Neuronal stem cell (in vitro differentiated cells): ENCODE data around the gene PTPRT.

Experiments
- DNase-seq: peaks from one replicate; pipeline ENCODE4 v3.0.0-alpha.2; 2013; ENCODE audit warnings: low spot score
- H2AFZ ChIP-seq: one replicate; pipeline ENCODE4 v1.6.1; 2013; ENCODE audit warnings: mild to moderate bottlenecking, low read length, inconsistent platforms
- H2AK5ac ChIP-seq: 2 replicates; pipeline ENCODE4 v1.6.1; 2013; ENCODE audit warnings: low read depth, mild to moderate bottlenecking, inconsistent platforms, low read length, moderate library complexity, mixed read lengths
- H2BK120ac ChIP-seq: 2 replicates; pipeline ENCODE4 v1.6.1; 2013; ENCODE audit warnings: low read depth, mild to moderate bottlenecking, inconsistent platforms, low read length, moderate library complexity, mixed read lengths
- H2BK12ac ChIP-seq: one replicate; pipeline ENCODE4 v1.6.1; 2013; ENCODE audit warnings: low read length, inconsistent platforms
- H2BK15ac ChIP-seq: 2 replicates; pipeline ENCODE4 v1.6.1; 2013; ENCODE audit warnings: mild to moderate bottlenecking, low read length, inconsistent platforms, mixed read lengths
- H2BK5ac ChIP-seq: one replicate; pipeline ENCODE4 v1.6.1; 2013; ENCODE audit warnings: inconsistent platforms, mild to moderate bottlenecking, low read length, moderate library complexity
- H3K14ac ChIP-seq: one replicate; pipeline ENCODE4 v1.6.1; 2013; ENCODE audit warnings: low read length, inconsistent platforms
- H3K18ac ChIP-seq: 2 replicates; pipeline ENCODE4 v1.6.1; 2013; ENCODE audit warnings: low read length, inconsistent platforms
- H3K23ac ChIP-seq: 2 replicates; pipeline ENCODE4 v1.6.1; 2013; ENCODE audit warnings: low read depth, mild to moderate bottlenecking, mixed read lengths, low read length, inconsistent platforms; ENCODE audit not compliant: poor library complexity
- H3K27ac ChIP-seq: replicated peaks from 3 replicates; pipeline ENCODE4 v1.5.1; 2013; ENCODE audit warnings: low read length, inconsistent platforms
- H3K27me3 ChIP-seq, 3 experiments: 2 replicates each; pipeline ENCODE4 v1.6.1; 2013; ENCODE audit warnings: low read length in 3 of 3, mild to moderate bottlenecking in 2 of 3, inconsistent platforms in 1 of 3, low read depth in 1 of 3, mixed read lengths in 1 of 3, moderate library complexity in 1 of 3; ENCODE audit not compliant: control insufficient read depth in 3 of 3, insufficient read depth in 3 of 3
- H3K36me3 ChIP-seq, 2 donors: replicated peaks in 1 of 2; 2 replicates each; pipeline ENCODE4 v1.6.1; 2013; ENCODE audit warnings: low read length in 2 of 2; ENCODE audit not compliant: control insufficient read depth in 2 of 2, insufficient read depth in 2 of 2
- H3K4ac ChIP-seq: 2 replicates; pipeline ENCODE4 v1.6.1; 2013; ENCODE audit warnings: inconsistent platforms, mild to moderate bottlenecking, low read length, moderate library complexity
- H3K4me1 ChIP-seq, 2 donors: 1 replicate in 1 of 2; 2 replicates in 1 of 2; pipeline ENCODE4 v1.6.1; 2013; ENCODE audit warnings: low read length in 2 of 2, low read depth in 1 of 2; ENCODE audit not compliant: control insufficient read depth in 2 of 2, insufficient read depth in 1 of 2
- H3K4me2 ChIP-seq: one replicate; pipeline ENCODE4 v1.6.1; 2013; ENCODE audit warnings: mild to moderate bottlenecking, low read length, inconsistent platforms; ENCODE audit not compliant: insufficient read depth, poor library complexity, severe bottlenecking
- H3K4me3 ChIP-seq, 2 donors: 2 replicates each; pipeline ENCODE4 v1.5.1; 2013; ENCODE audit warnings: low read length in 2 of 2, mild to moderate bottlenecking in 2 of 2, inconsistent platforms in 1 of 2, moderate library complexity in 1 of 2
- H3K79me1 ChIP-seq: one replicate; pipeline ENCODE4 v1.6.1; 2013; ENCODE audit warnings: low read depth, mild to moderate bottlenecking, inconsistent platforms, low read length, moderate library complexity
- H3K9ac ChIP-seq: one replicate; pipeline ENCODE4 v1.6.1; 2013; ENCODE audit warnings: mild to moderate bottlenecking, low read depth, low read length, inconsistent platforms; ENCODE audit not compliant: poor library complexity
- H3K9me3 ChIP-seq, 2 donors: replicated peaks in 1 of 2; 2 replicates each; pipeline versions ENCODE3 to v1.6.1; 2013; ENCODE audit warnings: low read length in 2 of 2, mild to moderate bottlenecking in 2 of 2, inconsistent platforms in 1 of 2, low read depth in 1 of 2, mixed read lengths in 1 of 2, moderate library complexity in 1 of 2; ENCODE audit not compliant: control insufficient read depth in 2 of 2, insufficient read depth in 1 of 2
- H4K8ac ChIP-seq: one replicate; pipeline ENCODE4 v1.6.1; 2013; ENCODE audit warnings: low read depth, mild to moderate bottlenecking, inconsistent platforms, low read length, moderate library complexity
- H4K91ac ChIP-seq: one replicate; pipeline ENCODE4 v1.6.1; 2013; ENCODE audit warnings: low read length, low read depth, mild to moderate bottlenecking, inconsistent platforms; ENCODE audit not compliant: poor library complexity
- WGBS, 2 donors: extraction: QIAGEN DNeasy Blood & Tissue Kit; methylation state at CpG; one replicate each; pipeline ENCODE4 v1.1.7; 2013; ENCODE audit warnings: missing lambda C conversion rate in 2 of 2, mixed read lengths in 1 of 2; ENCODE audit not compliant: insufficient read length in 2 of 2, insufficient replicate concordance in 1 of 2; ENCODE audit errors: extremely low coverage in 2 of 2; 5-methylcytosine and 5-hydroxymethylcytosine counted together

Gene PTPRT

DNA sequence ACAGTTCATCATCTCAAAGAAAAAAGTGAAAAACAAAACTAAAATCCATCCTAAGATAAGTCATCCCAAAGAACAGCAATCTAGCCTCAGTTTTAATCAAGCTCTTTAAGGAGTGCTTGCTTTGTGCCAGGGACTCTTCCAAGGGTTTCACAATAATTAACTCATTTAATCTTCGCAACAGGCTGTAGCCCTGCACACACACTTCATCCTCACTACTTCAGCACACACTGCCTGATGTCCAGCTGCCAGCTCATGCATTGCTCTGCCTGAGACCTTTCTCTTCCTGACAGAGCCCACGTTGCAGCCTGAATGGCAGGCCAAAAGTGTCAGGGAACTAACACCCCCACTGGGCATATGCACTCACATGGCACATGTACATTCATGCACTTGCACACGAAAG lies 21.2 kb upstream of the PTPRT start:
- DNase-seq = no peak
- Histone ChIP-seq H3K14ac (no peak overlapping the region), H3K27me3 (no peaks in the 10 kb centered on the region), H3K9me3 (no peaks in the 10 kb centered on the region), H3K4me2 (no peak overlapping the region), H2BK120ac (no peak overlapping the region), H4K91ac (no peak overlapping the region), H3K4me3 (peak overlapping the region in 1 of 2 donors; percentile 13), H3K4me1 (no peaks in the 10 kb centered on the region), H3K27ac (no peak overlapping the region), H3K18ac (no peak overlapping the region), H2BK5ac (no peak overlapping the region), H4K8ac (no peak overlapping the region), H3K9ac (no peak overlapping the region), H3K23ac (no peak overlapping the region), H2BK15ac (no peak overlapping the region), H2BK12ac (no peak overlapping the region), H3K79me1 (no peaks in the 10 kb centered on the region), H2AFZ (no peak overlapping the region), H3K4ac (no peak overlapping the region), H3K36me3 (no peaks in the 10 kb centered on the region), H2AK5ac (no peak overlapping the region)
- no CpG with 5 or more reads among the region's 3 CpGs for WGBS, 2 donors

DNA sequence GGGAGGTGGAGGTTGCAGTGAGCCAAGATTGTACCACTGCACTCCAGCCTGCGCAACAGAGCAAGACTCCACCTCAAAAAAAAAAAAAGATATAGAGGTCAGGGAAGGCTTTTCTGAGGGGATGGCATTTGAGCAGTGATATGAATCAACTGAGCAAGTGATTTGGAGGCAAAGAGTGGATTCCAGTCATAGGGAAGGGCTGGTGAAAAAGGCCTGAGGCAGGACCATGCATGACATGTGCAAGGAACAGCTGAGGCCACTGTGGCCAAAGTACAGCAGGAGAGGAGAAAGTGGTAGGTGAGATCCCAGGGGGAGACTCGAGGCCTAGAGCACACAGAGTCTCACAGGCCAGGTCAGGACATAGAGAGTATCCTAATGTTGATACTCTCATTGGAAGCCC lies 20.1 kb upstream of the PTPRT start:
- H3K9ac ChIP-seq = no peak overlapping the region
- no peak overlapping the region for H3K4me2 ChIP-seq
- no peak for DNase-seq
- H3K36me3 ChIP-seq = no peaks in the 10 kb centered on the region
- no peaks in the 10 kb centered on the region for H3K4me1 ChIP-seq
- H2BK12ac ChIP-seq = no peak overlapping the region
- H2BK5ac ChIP-seq = no peak overlapping the region
- H3K9me3 ChIP-seq = no peaks in the 10 kb centered on the region
- no peak overlapping the region for H3K27ac ChIP-seq
- H2AK5ac ChIP-seq = no peak overlapping the region
- H3K79me1 ChIP-seq = no peaks in the 10 kb centered on the region
- H3K4ac ChIP-seq = no peak overlapping the region
- H3K18ac ChIP-seq = no peak overlapping the region
- no peak overlapping the region for H2BK15ac ChIP-seq
- WGBS, 2 donors = no CpG with 5 or more reads among the region's 2 CpGs
- no peak overlapping the region for H4K91ac ChIP-seq
- H4K8ac ChIP-seq = no peak overlapping the region
- no peak overlapping the region for H3K4me3 ChIP-seq
- no peak overlapping the region for H3K23ac ChIP-seq
- no peak overlapping the region for H2AFZ ChIP-seq
- H3K14ac ChIP-seq = no peak overlapping the region
- H3K27me3 ChIP-seq = no peaks in the 10 kb centered on the region
- no peak overlapping the region for H2BK120ac ChIP-seq

DNA sequence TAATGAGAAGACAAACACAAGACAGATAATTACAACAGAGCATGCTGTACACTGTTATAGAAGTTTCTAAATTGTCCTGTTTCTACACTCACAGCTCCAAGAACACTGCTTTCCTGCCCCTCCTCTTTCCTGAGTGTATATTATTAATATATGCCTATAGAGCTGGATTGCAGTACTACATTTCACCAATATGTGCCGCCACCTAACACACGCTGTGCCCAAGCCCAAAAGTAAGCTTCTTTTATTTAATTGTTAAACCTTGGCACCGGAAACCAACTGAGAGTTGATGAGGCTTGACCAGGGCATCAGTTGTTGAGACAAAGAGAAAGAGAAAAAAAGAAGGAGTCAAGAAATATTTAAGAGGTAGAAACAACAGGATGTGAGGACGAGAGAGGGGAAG lies 16.0 kb upstream of the PTPRT start:
- H3K23ac ChIP-seq = no peak overlapping the region

DNA sequence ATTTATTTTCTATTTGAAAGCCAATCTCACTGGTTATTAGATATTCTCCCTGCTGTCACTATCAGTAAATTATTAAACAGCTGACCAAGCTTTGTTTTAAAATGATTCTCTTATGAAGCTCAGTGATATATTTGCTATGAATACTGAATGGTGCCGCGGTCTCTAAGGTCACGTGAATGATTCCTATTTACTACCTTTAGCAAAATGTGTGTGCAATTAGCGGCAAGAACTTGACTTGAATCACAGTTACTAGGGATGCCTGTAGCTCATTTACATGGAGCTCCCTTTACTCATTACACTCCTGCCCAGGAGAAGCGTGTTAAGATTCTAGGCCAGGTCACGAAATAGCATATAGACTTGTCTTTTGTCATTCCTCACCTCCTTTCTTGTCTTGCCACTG lies 12.4 kb upstream of the PTPRT start:
- WGBS, 2 donors = no CpG with 5 or more reads among the region's 6 CpGs
- peaks cover 0 to 3% (median 0%) of the 10 kb centered on the region in 3 experiments for H3K27me3 ChIP-seq
- H2BK12ac ChIP-seq = no peak overlapping the region

More for the DNA sequence above, 16.0 kb upstream of the PTPRT start:
- no peaks in the 10 kb centered on the region for H3K9me3 ChIP-seq
- H3K27ac ChIP-seq = no peak overlapping the region
- no peak overlapping the region for H3K4me3 ChIP-seq
- no peak overlapping the region for H3K9ac ChIP-seq
- peaks cover 0 to 3% (median 0%) of the 10 kb centered on the region in 3 experiments for H3K27me3 ChIP-seq
- H2BK15ac ChIP-seq = no peak overlapping the region
- H3K4me2 ChIP-seq = no peak overlapping the region
- H3K14ac ChIP-seq = no peak overlapping the region
- H2AFZ ChIP-seq = no peak overlapping the region
- H2BK12ac ChIP-seq = no peak overlapping the region
- no peak for DNase-seq
- H3K18ac ChIP-seq = no peak overlapping the region
- WGBS, 2 donors = no CpG with 5 or more reads among the region's 4 CpGs
- no peak overlapping the region for H4K91ac ChIP-seq
- no peak overlapping the region for H3K4ac ChIP-seq
- H3K36me3 ChIP-seq = no peaks in the 10 kb centered on the region
- no peak overlapping the region for H2BK120ac ChIP-seq
- H2BK5ac ChIP-seq = no peak overlapping the region
- no peaks in the 10 kb centered on the region for H3K4me1 ChIP-seq
- no peak overlapping the region for H2AK5ac ChIP-seq
- no peak overlapping the region for H4K8ac ChIP-seq
- no peaks in the 10 kb centered on the region for H3K79me1 ChIP-seq

More for the DNA sequence above, 12.4 kb upstream of the PTPRT start:
- H3K27ac ChIP-seq = no peak overlapping the region
- H3K79me1 ChIP-seq = no peaks in the 10 kb centered on the region
- no peak overlapping the region for H4K91ac ChIP-seq
- no peak overlapping the region for H3K4me3 ChIP-seq
- H3K4me2 ChIP-seq = no peak overlapping the region
- no peak overlapping the region for H3K14ac ChIP-seq
- H4K8ac ChIP-seq = no peak overlapping the region
- H3K9ac ChIP-seq = no peak overlapping the region
- no peaks in the 10 kb centered on the region for H3K9me3 ChIP-seq
- H2BK5ac ChIP-seq = no peak overlapping the region
- no peak overlapping the region for H3K23ac ChIP-seq
- no peaks in the 10 kb centered on the region for H3K36me3 ChIP-seq
- no peak for DNase-seq
- no peaks in the 10 kb centered on the region for H3K4me1 ChIP-seq
- no peak overlapping the region for H2BK15ac ChIP-seq
- H3K18ac ChIP-seq = no peak overlapping the region
- H3K4ac ChIP-seq = no peak overlapping the region
- no peak overlapping the region for H2AFZ ChIP-seq
- no peak overlapping the region for H2AK5ac ChIP-seq
- no peak overlapping the region for H2BK120ac ChIP-seq
